ENCODE data around the gene APOL6. TPM values are rescaled to one million over a fixed set of nuclear protein-coding genes. Genes with fewer than 3 reads are reported as not detected.

Gene APOL6
- total RNA-seq, 4 donors from 2014 or later, result 5.3 to 19.8 (median 13.0) TPM

DNA sequence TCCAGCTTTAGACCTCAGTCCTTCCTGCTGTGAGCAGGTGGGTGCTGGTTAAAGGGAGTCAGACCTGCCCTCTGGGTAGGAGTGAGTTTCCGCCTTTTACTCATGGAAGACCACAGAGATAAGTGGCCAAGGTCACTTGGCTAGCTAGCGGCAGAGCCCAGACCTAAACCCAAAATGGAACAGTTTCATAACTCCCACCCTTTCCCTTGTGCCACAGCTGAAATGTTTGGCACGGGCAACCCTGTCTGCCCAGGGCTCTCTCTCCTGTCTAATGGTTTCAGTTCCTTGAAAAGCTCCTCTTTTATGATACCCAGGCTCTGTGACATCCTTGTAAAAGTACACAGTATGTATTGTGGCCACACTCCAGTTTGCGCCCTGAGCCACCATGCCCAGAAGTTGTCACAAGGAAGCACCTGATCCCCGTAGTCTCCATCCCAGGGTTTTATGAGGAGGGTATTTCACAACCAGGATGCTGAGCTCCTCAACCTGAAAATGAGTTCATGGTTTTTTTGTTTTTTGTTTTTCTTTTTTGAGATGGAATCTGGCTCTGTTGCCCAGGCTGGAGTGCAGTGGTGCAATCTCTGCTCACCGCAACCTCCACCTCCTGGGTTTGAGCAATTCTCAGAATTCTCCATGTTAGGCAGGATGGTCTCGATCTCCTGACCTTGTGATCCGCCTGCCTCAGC, 36.2 kb upstream of the APOL6 start:
- no peak for DNase-seq
- intact Hi-C loops (cut with DNase I; ENCODE audit: low total_unique reads), result no loop called here
- Histone ChIP-seq H3K4me3 (no peak overlapping the region), H3K27me3 (no peaks in the 10 kb centered on the region), H3K9me3 (no peaks in the 10 kb centered on the region), H3K36me3 (no peaks in the 10 kb centered on the region), H3K4me1 (no peaks in the 10 kb centered on the region), H3K27ac (no peak overlapping the region)
- TF ChIP-seq, protein P1, sequence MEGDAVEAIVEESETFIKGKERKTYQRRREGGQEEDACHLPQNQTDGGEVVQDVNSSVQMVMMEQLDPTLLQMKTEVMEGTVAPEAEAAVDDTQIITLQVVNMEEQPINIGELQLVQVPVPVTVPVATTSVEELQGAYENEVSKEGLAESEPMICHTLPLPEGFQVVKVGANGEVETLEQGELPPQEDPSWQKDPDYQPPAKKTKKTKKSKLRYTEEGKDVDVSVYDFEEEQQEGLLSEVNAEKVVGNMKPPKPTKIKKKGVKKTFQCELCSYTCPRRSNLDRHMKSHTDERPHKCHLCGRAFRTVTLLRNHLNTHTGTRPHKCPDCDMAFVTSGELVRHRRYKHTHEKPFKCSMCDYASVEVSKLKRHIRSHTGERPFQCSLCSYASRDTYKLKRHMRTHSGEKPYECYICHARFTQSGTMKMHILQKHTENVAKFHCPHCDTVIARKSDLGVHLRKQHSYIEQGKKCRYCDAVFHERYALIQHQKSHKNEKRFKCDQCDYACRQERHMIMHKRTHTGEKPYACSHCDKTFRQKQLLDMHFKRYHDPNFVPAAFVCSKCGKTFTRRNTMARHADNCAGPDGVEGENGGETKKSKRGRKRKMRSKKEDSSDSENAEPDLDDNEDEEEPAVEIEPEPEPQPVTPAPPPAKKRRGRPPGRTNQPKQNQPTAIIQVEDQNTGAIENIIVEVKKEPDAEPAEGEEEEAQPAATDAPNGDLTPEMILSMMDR (IDR thresholded peaks at IDR 0.05), result no peak
- TF ChIP-seq POLR2A (IDR thresholded peaks at IDR 0.05), result no peak

DNA sequence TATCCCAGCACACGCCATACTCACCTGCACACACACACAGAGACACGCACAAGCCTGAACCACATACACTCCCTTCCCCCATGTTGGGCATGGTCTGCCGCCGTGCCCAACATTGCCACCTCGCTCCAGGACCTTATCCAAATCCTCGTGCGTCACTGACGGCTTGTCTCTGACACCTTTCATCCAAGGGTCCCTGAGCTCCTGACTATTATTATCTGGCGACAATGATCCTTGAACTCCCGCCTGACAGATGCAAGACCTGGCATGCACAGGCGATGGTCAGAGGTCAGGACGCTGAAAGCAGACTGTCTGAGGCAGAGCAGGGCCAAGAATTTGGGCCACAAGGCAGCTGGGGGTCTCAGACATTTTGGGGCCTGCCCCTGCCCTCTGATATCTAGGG, 35.3 kb upstream of the APOL6 start:
- intact Hi-C loops (cut with DNase I; ENCODE audit: low total_unique reads), result no loop called here
- Histone ChIP-seq H3K27ac (no peak overlapping the region), H3K36me3 (no peaks in the 10 kb centered on the region), H3K9me3 (no peaks in the 10 kb centered on the region), H3K4me1 (no peaks in the 10 kb centered on the region), H3K27me3 (no peaks in the 10 kb centered on the region), H3K4me3 (no peak overlapping the region)
- TF ChIP-seq, protein P1 (IDR thresholded peaks at IDR 0.05), result no peak
- TF ChIP-seq POLR2A (IDR thresholded peaks at IDR 0.05), result no peak
- no peak for DNase-seq

DNA sequence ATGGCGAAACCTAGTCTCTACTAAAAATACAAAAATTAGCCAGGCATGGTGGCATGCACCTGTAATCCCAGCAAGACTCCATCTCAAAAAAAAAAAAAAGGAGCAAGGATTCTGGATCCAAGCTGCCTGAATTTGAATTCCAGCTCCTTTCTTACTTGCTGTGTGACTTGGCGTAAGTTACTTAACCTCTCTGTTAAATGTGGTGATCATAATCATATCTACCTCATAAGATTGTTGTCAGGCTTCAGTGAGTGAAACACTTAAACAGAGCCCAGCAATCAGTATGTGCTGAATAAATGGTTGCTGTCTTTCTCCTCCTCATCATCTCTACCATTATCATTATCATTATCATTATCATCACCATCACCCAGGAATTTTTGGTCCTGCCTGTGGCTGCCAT, 33.8 kb upstream of the APOL6 start:
- H3K4me3 ChIP-seq, result no peak overlapping the region
- DNase-seq, result no peak
- no peak overlapping the region for H3K27ac ChIP-seq
- no peak for TF ChIP-seq POLR2A (IDR thresholded peaks at IDR 0.05)
- TF ChIP-seq, protein P1 (IDR thresholded peaks at IDR 0.05), result no peak
- no peaks in the 10 kb centered on the region for H3K36me3 ChIP-seq
- no peaks in the 10 kb centered on the region for H3K27me3 ChIP-seq
- intact Hi-C loops (cut with DNase I; ENCODE audit: low total_unique reads), result no loop called here
- H3K4me1 ChIP-seq, result no peaks in the 10 kb centered on the region
- no peaks in the 10 kb centered on the region for H3K9me3 ChIP-seq

DNA sequence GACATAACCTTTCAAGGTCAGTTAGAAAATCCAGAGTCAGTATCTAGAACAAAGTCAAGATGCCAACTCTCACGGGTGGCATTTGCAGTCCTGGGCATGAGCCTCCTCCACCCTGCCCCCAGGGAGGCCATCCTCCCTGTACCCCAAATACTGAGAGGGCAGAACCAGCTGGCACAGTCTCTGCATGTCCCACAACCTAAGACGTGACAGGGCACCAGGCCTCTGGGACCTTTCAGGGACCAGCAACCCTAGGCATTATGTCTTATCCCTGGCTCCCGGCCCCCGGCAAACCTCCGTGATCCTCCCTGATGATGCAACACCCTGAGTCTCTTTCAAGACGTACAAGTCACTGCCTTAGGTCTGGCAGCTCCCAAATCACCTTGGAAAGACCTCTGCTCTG, 33.1 kb upstream of the APOL6 start:
- intact Hi-C loops (cut with DNase I; ENCODE audit: low total_unique reads), result no loop called here
- Histone ChIP-seq H3K4me3 (no peak overlapping the region), H3K27me3 (no peaks in the 10 kb centered on the region), H3K9me3 (no peaks in the 10 kb centered on the region), H3K4me1 (no peaks in the 10 kb centered on the region), H3K27ac (no peak overlapping the region), H3K36me3 (no peaks in the 10 kb centered on the region)
- DNase-seq, result no peak
- TF ChIP-seq POLR2A (IDR thresholded peaks at IDR 0.05), result no peak
- TF ChIP-seq, protein P1 (IDR thresholded peaks at IDR 0.05), result no peak

DNA sequence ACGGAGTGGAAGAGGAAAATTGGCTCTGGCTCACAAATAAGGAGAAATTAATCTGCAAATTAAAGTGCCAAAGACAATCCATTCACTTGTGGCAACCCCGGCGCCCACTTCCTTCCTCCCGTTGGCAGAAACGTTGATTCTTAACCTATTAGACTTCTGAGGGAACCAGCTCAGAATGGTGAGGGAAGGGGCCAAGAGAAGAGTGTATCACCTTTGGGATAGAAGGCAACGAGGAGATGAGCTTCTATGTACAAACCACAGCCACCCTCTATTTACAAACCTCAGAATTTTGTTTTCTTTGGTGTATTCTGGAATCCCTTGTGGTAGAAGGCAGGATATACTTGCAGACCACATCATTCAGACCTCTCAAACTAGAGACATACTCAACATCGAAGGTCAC, 32.2 kb upstream of the APOL6 start:
- no peaks in the 10 kb centered on the region for H3K9me3 ChIP-seq
- no peaks in the 10 kb centered on the region for H3K36me3 ChIP-seq
- no peak overlapping the region for H3K27ac ChIP-seq
- no peak for DNase-seq
- TF ChIP-seq POLR2A (IDR thresholded peaks at IDR 0.05), result no peak
- TF ChIP-seq, protein P1 (IDR thresholded peaks at IDR 0.05), result no peak
- H3K27me3 ChIP-seq, result no peaks in the 10 kb centered on the region
- intact Hi-C loops (cut with DNase I; ENCODE audit: low total_unique reads), result no loop called here
- no peaks in the 10 kb centered on the region for H3K4me1 ChIP-seq
- no peak overlapping the region for H3K4me3 ChIP-seq

All from uterus (tissue), 4 donors.